ENCODE measurements around the gene ZP4.

DNA sequence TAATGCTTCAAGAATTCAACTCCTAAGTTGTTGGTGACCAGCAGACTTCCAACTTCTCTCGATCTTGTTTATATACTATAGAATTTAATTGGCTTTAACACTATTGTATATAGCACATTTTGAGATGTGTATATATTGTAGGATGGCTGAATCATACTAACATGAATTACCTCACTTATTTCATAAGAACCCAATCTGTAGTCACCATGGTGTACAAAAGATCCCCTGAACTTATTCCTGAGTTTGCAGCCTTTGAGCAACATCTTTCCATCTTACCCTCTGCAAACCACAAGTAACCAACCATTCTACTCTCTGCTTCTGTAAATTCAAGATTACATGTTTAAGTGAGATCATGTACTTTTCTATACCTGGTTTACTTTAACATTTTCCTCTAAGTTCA is 12.3 kb downstream of the ZP4 start:
- TF ChIP-seq POLR2A (IDR thresholded peaks at IDR 0.05), result no peak
- no peak for TF ChIP-seq POLR2AphosphoS5 (IDR thresholded peaks at IDR 0.05)
